ENCODE measurements around the gene EEF1E1. TPM values are rescaled to one million over a fixed set of nuclear protein-coding genes. Genes with fewer than 3 reads are reported as not detected.
"Not testable (repeated sequence)": the region's sequence is repeated elsewhere in the genome, so short reads cannot be mapped to it uniquely, and the experiment has no call there.

Gene EEF1E1
- total RNA-seq, 4 donors from 2014 or later: 6.2 to 70.1 (median 17.0) TPM

DNA sequence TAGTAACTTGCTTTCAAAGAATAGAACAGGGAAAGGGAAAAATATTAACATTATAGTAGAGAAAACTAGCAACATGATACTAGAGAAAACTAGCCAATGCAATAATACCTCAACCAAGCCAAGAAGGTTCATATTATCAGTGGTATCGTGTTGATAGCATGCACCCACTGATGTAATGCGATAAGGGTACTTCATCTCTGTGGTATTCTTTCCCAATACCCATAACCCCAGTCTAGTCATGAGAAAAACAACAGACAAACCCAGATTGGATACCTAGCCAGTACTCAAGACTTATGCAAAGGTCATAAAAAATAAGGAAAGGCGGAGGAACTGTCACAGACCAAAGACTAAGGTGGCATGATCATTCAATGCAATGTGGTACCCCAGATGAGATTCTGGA is 59.1 kb downstream of the EEF1E1 start:
- TF ChIP-seq POLR2A (IDR thresholded peaks at IDR 0.05) (no peak), CTCF (IDR thresholded peaks at IDR 0.05) (no peak)
- H3K4me1 ChIP-seq: no peaks in the 10 kb centered on the region
- DNase-seq: no peak
- peaks cover 0 to 24% (median 0%) of the 10 kb centered on the region in 3 donors for H3K36me3 ChIP-seq
- no peaks in the 10 kb centered on the region for H3K27me3 ChIP-seq
- H3K9me3 ChIP-seq: no peaks in the 10 kb centered on the region
- no peak overlapping the region for H3K4me3 ChIP-seq
- H3K27ac ChIP-seq: no peak overlapping the region

DNA sequence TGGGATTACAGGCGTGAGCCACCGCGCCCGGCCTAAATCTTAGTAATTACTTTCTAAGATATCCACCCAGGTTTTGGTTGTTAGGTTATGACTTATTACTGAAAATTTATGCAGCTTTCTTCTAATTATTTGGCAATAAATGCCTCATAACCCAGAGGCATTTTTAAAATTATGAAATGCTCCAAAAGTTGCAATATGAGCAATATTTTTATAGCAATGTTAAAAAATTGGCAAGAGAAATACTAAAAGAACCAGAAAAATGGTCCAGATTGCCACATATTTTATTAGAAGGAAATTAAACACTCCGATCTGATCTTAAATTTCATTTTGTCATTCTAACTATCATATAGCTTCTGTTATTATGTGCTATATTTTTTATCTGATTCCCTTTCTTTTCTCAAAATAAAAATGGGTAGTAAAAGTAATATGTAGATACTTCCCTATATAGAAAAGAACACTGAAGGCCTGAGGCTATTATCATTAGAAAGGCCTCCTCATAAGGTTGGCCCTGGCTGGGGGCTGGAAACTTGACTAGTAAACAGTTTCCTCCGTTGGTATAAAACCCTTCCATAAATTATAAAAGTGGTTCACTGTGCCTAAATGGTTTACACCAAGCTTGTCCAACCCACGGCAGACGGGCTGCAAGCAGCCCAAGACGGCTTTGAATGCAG is 60.3 kb downstream of the EEF1E1 start:
- Histone ChIP-seq H3K4me1 (no peaks in the 10 kb centered on the region), H3K9me3 (no peaks in the 10 kb centered on the region), H3K36me3 (peaks cover 0 to 20% (median 0%) of the 10 kb centered on the region in 3 donors), H3K4me3 (no peak overlapping the region), H3K27ac (no peak overlapping the region), H3K27me3 (no peaks in the 10 kb centered on the region)
- no peak for TF ChIP-seq POLR2A (IDR thresholded peaks at IDR 0.05)
- no peak for TF ChIP-seq CTCF (IDR thresholded peaks at IDR 0.05)
- no peak for DNase-seq

GRCh38 chr6:8034107-8034506 is 68.2 kb downstream of the EEF1E1 start:
- not testable (repeated sequence) for H3K4me1 ChIP-seq, H3K9me3 ChIP-seq, DNase-seq, H3K27me3 ChIP-seq, H3K4me3 ChIP-seq, H3K27ac ChIP-seq, H3K36me3 ChIP-seq

- H3K4me3 ChIP-seq: no peak overlapping the region
- no peaks in the 10 kb centered on the region for H3K27me3 ChIP-seq
- no peaks in the 10 kb centered on the region for H3K4me1 ChIP-seq
- no peaks in the 10 kb centered on the region for H3K36me3 ChIP-seq
- no peak for TF ChIP-seq CTCF (IDR thresholded peaks at IDR 0.05)
- TF ChIP-seq POLR2A (IDR thresholded peaks at IDR 0.05): no peak
- no peaks in the 10 kb centered on the region for H3K9me3 ChIP-seq
- no peak for DNase-seq
- no peak overlapping the region for H3K27ac ChIP-seq
Observed at GRCh38 chr6:8030920-8031319, 71.4 kb downstream of the EEF1E1 start.

Other genes with a start within 250 kb of the EEF1E1 start
- 100 to 1,000 TPM in 1 of 4 donors, 10 to 100 TPM in 3; 61.7 to 131 (median 87.3) TPM for gene TXNDC5, start 191.8 kb downstream of the EEF1E1 start, total RNA-seq
- gene BLOC1S5, start 38.2 kb downstream of the EEF1E1 start, total RNA-seq: 10 to 100 TPM in 1 of 4 donors, 1 to 10 TPM in 3; 4.6 to 11.6 (median 8.7) TPM